ENCODE data around the gene GGT5. TPM values are rescaled to one million over a fixed set of nuclear protein-coding genes. Genes with fewer than 3 reads are reported as not detected.
A peak's percentile ranks its signal among the peaks of the same experiment; 100 is the strongest.

The GGT5 gene
- polyA plus RNA-seq, 1 experiment, result 29.1 TPM

GRCh38 chr22:24175160-24175808 is 69.6 kb downstream of the GGT5 start:
- CTCF ChIA-PET, result interaction anchor here (0.7 to 5.8 kb wide), 27 partner anchors 11 to 222 kb away, joined by 3 to 49 read pairs (median 4); no protein-coding TSS in a partner anchor

DNA sequence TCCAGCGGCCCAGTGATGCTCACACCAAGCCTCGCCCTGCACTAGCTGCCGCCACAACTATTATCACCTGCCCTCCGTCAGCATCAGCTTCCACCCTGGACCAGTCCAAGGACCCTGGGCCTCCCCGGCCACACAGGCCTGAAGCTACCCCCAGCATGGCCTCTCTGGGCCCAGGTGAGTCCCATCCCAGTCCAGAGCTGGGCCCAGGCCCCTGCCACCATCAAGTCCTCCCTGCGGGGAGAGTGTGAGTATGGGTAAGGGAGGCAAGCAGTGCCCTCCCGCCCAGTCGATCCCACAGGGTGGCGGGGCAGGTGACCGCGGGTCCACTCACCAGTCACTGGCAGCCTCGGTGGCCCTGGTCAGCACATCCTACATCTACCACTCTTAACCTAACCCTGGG is 73.1 kb downstream of the GGT5 start:
- H3K27me3 ChIP-seq (ENCODE audit: control insufficient read depth, insufficient read depth, low read length), result no peaks in the 10 kb centered on the region
- POLR2A ChIA-PET, result no interaction called here
- CTCF ChIA-PET, result interaction anchor here (1.0 to 8.4 kb wide), 3 partner anchors 15 to 18 kb away, joined by 3 to 66 read pairs (median 41); no protein-coding TSS in a partner anchor
- peaks cover 42% of the 10 kb centered on the region for H3K36me3 ChIP-seq (ENCODE audit: control insufficient read depth, insufficient read depth, low read length)
- TF ChIP-seq CTCF (IDR thresholded peaks at IDR 0.05; ENCODE audit: insufficient read depth, low read depth, low read length), result no peak
- DNase-seq (ENCODE audit: low read depth), result no peak
- no peak overlapping the region for H3K4me3 ChIP-seq (ENCODE audit: low read depth, low read length)

More at GRCh38 chr22:24175160-24175808, 69.6 kb downstream of the GGT5 start:
- TF ChIP-seq CTCF (IDR thresholded peaks at IDR 0.05; ENCODE audit: insufficient read depth, low read depth, low read length), result peak; percentile 96
- no peak for DNase-seq (ENCODE audit: low read depth)
- H3K36me3 ChIP-seq (ENCODE audit: control insufficient read depth, insufficient read depth, low read length), result peaks cover 31% of the 10 kb centered on the region
- H3K27me3 ChIP-seq (ENCODE audit: control insufficient read depth, insufficient read depth, low read length), result no peaks in the 10 kb centered on the region
- no peak overlapping the region for H3K4me3 ChIP-seq (ENCODE audit: low read depth, low read length)
- POLR2A ChIA-PET, result no interaction called here

GRCh38 chr22:24170632-24171031 is 74.2 kb downstream of the GGT5 start:
- Histone ChIP-seq H3K4me3 (ENCODE audit: low read depth, low read length) (no peak overlapping the region), H3K36me3 (ENCODE audit: control insufficient read depth, insufficient read depth, low read length) (peaks cover 47% of the 10 kb centered on the region), H3K27me3 (ENCODE audit: control insufficient read depth, insufficient read depth, low read length) (no peaks in the 10 kb centered on the region)
- ChIA-PET CTCF (interaction anchor here (1.0 to 8.4 kb wide), 2 partner anchors 15 to 20 kb away, joined by 3 to 66 read pairs; no protein-coding TSS in a partner anchor), POLR2A (no interaction called here)
- no peak for TF ChIP-seq CTCF (IDR thresholded peaks at IDR 0.05; ENCODE audit: insufficient read depth, low read depth, low read length)
- no peak for DNase-seq (ENCODE audit: low read depth)

DNA sequence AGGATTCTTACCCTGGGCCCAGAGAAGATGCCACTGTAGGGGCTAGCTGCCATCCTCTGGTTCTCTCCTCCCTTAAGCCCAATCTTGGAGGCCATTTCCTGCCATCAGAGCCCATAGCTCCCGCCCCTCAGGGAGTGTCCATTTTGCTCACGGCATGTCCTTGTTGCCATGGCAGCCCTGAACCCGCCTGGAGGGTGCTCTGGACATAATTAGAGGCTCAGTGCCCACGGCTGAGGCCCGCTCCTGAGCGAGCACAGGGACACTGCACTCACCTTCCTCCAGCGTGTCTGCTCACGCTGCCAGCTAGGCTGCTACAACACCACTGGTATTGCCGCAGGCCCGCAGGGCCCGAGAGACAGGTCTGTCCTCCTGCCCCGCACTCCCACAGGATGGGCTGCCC is 74.7 kb downstream of the GGT5 start:
- ChIA-PET POLR2A (no interaction called here), CTCF (interaction anchor here (8.4 kb wide), 1 partner anchor 14 kb away, joined by 66 read pairs; no protein-coding TSS in a partner anchor)
- no peak for DNase-seq (ENCODE audit: low read depth)
- H3K4me3 ChIP-seq (ENCODE audit: low read depth, low read length), result no peak overlapping the region
- no peak for TF ChIP-seq CTCF (IDR thresholded peaks at IDR 0.05; ENCODE audit: insufficient read depth, low read depth, low read length)
- peaks cover 49% of the 10 kb centered on the region for H3K36me3 ChIP-seq (ENCODE audit: control insufficient read depth, insufficient read depth, low read length)
- no peaks in the 10 kb centered on the region for H3K27me3 ChIP-seq (ENCODE audit: control insufficient read depth, insufficient read depth, low read length)

Other genes starting within 250 kb of the GGT5 start
- not detected in 2 replicates for gene GSTT4, start 239.6 kb downstream of the GGT5 start, polyA plus RNA-seq (2011; rRNA removed)
- gene CABIN1, start 233.8 kb downstream of the GGT5 start, polyA plus RNA-seq (2011; rRNA removed), result 7.0 and 7.2 TPM in 2 replicates
- gene SUSD2, start 63.6 kb downstream of the GGT5 start, polyA plus RNA-seq (2011; rRNA removed), result 2.6 and 5.2 TPM in 2 replicates
- gene SPECC1L, start 25.7 kb upstream of the GGT5 start, polyA plus RNA-seq (2011; rRNA removed), result 35.1 and 42.4 TPM in 2 replicates
- gene ADORA2A, start 182.5 kb upstream of the GGT5 start, polyA plus RNA-seq (2011; rRNA removed), result 0.97 and 2.8 TPM in 2 replicates